HCT116 (cell line): ENCODE results near the gene SLC2A1. TPM values are rescaled to one million over a fixed set of nuclear protein-coding genes. Genes with fewer than 3 reads are reported as not detected.
A peak's percentile ranks its signal among the peaks of the same experiment; 100 is the strongest.

ENCODE experiments used
- ATAC-seq: fragments of 200-7000 bp; cut with Tn5 transposase; 2 replicates; pipeline ENCODE4 v1.9.1; 2020; ENCODE audit warnings: mild to moderate bottlenecking, moderate library complexity
- BruUV-seq: library from RNA; stranded (reverse); fragments of 400-500 nt; replicated peaks from 2 replicates; lab custom pipeline; 2021; lab: Mats Ljungman, UMichigan
- CTCF ChIA-PET: fragments of 300-600 bp; sonication (Branson Sonifier 250); formaldehyde crosslinking; loops from one replicate; lab custom pipeline; 2021; ENCODE audit warnings: antibody characterized with exemption; lab: Charles Lee
- POLR2A ChIA-PET: fragments of 300-600, 350-600 bp; sonication (Branson Sonifier 250); formaldehyde crosslinking; loops from one replicate; lab custom pipeline; 2021; ENCODE audit warnings: antibody characterized with exemption; lab: Charles Lee
- RAD21 ChIA-PET, 2 experiments: fragments of 300-600 bp; sonication (Branson Sonifier 250); formaldehyde crosslinking; loops; one replicate each; lab custom pipeline; 2023; ENCODE audit warnings: low total read pairs in 2 of 2; ENCODE audit not compliant: uncharacterized antibody in 2 of 2, unreplicated experiment in 2 of 2, low non-redundant PET in 1 of 2; lab: Charles Lee
- DNase-seq: peaks from one replicate; pipeline ENCODE4 v3.0.0-alpha.2; 2010; ENCODE audit warnings: low read depth, low spot score
- H2AFZ ChIP-seq: fragments of 200-600 bp; shearing (Covaris generic), sonication (generic); 2 replicates; pipeline ENCODE4 v1.6.1; 2017; ENCODE audit warnings: low read depth, mixed run types, mixed read lengths, antibody characterized with exemption, low read length; ENCODE audit not compliant: poor library complexity, severe bottlenecking
- H3K27ac ChIP-seq: 2 replicates; pipeline ENCODE4 v1.5.1; 2012; ENCODE audit warnings: low read depth, low read length
- H3K27me3 ChIP-seq: fragments of 200-600 bp; sonication (generic); 2 replicates; pipeline ENCODE4 v1.6.1; 2016; ENCODE audit warnings: mixed run types, low read length, mixed read lengths; ENCODE audit not compliant: insufficient read depth
- H3K36me3 ChIP-seq, 2 experiments: fragments of 200-500 bp in 1 of 2; fragments of 200-600 bp in 1 of 2; sonication (Bioruptor generic) in 1 of 2; sonication (generic) in 1 of 2; 2 replicates each; pipeline versions ENCODE4 v1.5.1 to v1.6.1; 2014 to 2016; ENCODE audit warnings: low read length in 2 of 2, inconsistent platforms in 1 of 2, mixed read lengths in 1 of 2, mixed run types in 1 of 2; ENCODE audit not compliant: insufficient read depth in 2 of 2, control insufficient read depth in 1 of 2
- H3K4me1 ChIP-seq, 2 experiments: fragments of 200-600 bp in 1 of 2; sonication (generic) in 1 of 2; 2 replicates each; pipeline versions ENCODE4 v1.5.1 to v1.6.1; 2012 to 2017; ENCODE audit warnings: low read length in 2 of 2, inconsistent platforms in 1 of 2, mild to moderate bottlenecking in 1 of 2, mixed read lengths in 1 of 2, mixed run types in 1 of 2, moderate library complexity in 1 of 2; ENCODE audit not compliant: insufficient read depth in 2 of 2, control insufficient read depth in 1 of 2
- H3K4me2 ChIP-seq: fragments of 200-600 bp; sonication (generic); 2 replicates; pipeline ENCODE4 v1.6.1; 2017; ENCODE audit warnings: mixed run types, low read length, mixed read lengths
- H3K4me3 ChIP-seq, 2 experiments: fragments of 200-600 bp in 1 of 2; sonication (generic) in 1 of 2; replicated peaks in 1 of 2; 2 replicates each; pipeline ENCODE4 v1.5.1; 2011 to 2016; ENCODE audit warnings: low read length in 2 of 2, control low read depth in 1 of 2, low read depth in 1 of 2, mild to moderate bottlenecking in 1 of 2, mixed read lengths in 1 of 2, mixed run types in 1 of 2
- H3K79me2 ChIP-seq: fragments of 200-600 bp; sonication (generic); 2 replicates; pipeline ENCODE4 v1.6.1; 2017; ENCODE audit warnings: mild to moderate bottlenecking, mixed run types, low read length, moderate library complexity, mixed read lengths; ENCODE audit not compliant: insufficient read depth
- H3K9ac ChIP-seq: fragments of 200-600 bp; sonication (generic); 2 replicates; pipeline ENCODE4 v1.6.1; 2016; ENCODE audit warnings: low read length, mixed read lengths
- H3K9me2 ChIP-seq: fragments of 200-600 bp; sonication (generic), shearing (Covaris generic); 2 replicates; pipeline ENCODE4 v1.6.1; 2017; ENCODE audit warnings: mixed run types, mild to moderate bottlenecking, moderate library complexity; ENCODE audit not compliant: insufficient read depth
- H3K9me3 ChIP-seq, 2 experiments: fragments of 200-500 bp in 1 of 2; fragments of 200-600 bp in 1 of 2; sonication (Bioruptor generic) in 1 of 2; sonication (generic) in 1 of 2; 2 replicates each; pipeline ENCODE4 v1.6.1; 2014 to 2017; ENCODE audit warnings: low read length in 2 of 2, mixed read lengths in 2 of 2, inconsistent platforms in 1 of 2, low read depth in 1 of 2, mild to moderate bottlenecking in 1 of 2, mixed run types in 1 of 2, moderate library complexity in 1 of 2; ENCODE audit not compliant: control insufficient read depth in 1 of 2, insufficient read depth in 1 of 2
- H4K20me1 ChIP-seq: fragments of 200-600 bp; sonication (generic), shearing (Covaris generic); 2 replicates; pipeline ENCODE4 v1.6.1; 2017; ENCODE audit warnings: mixed run types, mild to moderate bottlenecking, moderate library complexity; ENCODE audit not compliant: insufficient read depth
- FOSL1 ChIP-seq: IDR thresholded peaks from 2 replicates; pipeline ENCODE4 v1.6.1; 2012; ENCODE audit warnings: low read depth
- POLR2AphosphoS5 ChIP-seq: IDR thresholded peaks from 2 replicates; pipeline ENCODE4 v1.6.1; 2011; ENCODE audit warnings: mild to moderate bottlenecking, low read depth, low read length, moderate library complexity
- REST ChIP-seq: IDR thresholded peaks from 2 replicates; pipeline ENCODE4 v1.6.1; 2012; ENCODE audit warnings: low read depth
- ZBTB33 ChIP-seq: IDR thresholded peaks from 2 replicates; pipeline ENCODE4 v1.6.1; 2011; ENCODE audit warnings: mild to moderate bottlenecking, low read length, moderate library complexity; ENCODE audit not compliant: insufficient replicate concordance; ENCODE audit errors: extremely low read depth
- intact Hi-C: fragments of 100-400 bp; cut with micrococcal nuclease; formaldehyde crosslinking; loops from 2 replicates; pipeline ENCODE4 v1.10.0; 2022
- total RNA-seq: library from RNA; stranded (reverse); gene quantifications from one replicate; pipeline ENCODE4 v1.2.1, GENCODE V29; 2021; ENCODE audit not compliant: unreplicated experiment

SLC2A1 gene
- total RNA-seq, 1 experiment from 2014 or later: 248 TPM

- H3K9me3 ChIP-seq: no peaks in the 10 kb centered on the region
- ChIA-PET CTCF (no interaction called here), RAD21 (no interaction called here), POLR2A (interaction anchor here (1.1 to 1.9 kb wide), 3 partner anchors 8 to 13 kb away, joined by 3 to 5 read pairs (median 4); no protein-coding TSS in a partner anchor)
- TF ChIP-seq REST (no peak), FOSL1 (no peak), ZBTB33 (no peak), POLR2AphosphoS5 (0 out of 2 replicates have a peak, but pooled peaks have one; percentile 8)
- H2AFZ ChIP-seq: no peak overlapping the region
- H3K79me2 ChIP-seq: peaks cover 98% of the 10 kb centered on the region
- peak overlapping the region; percentile 18 for H3K4me2 ChIP-seq
- ATAC-seq: no peak
- no peaks in the 10 kb centered on the region for H3K27me3 ChIP-seq
- no peaks in the 10 kb centered on the region; the same call in 1 of the 2 replicates for H4K20me1 ChIP-seq
- intact Hi-C loops: no loop called here
- DNase-seq: no peak
- BruUV-seq: no TSS peak
- peak overlapping the region; percentile 2; the same call in 1 of the 2 replicates for H3K27ac ChIP-seq
- no peak overlapping the region for H3K4me3 ChIP-seq
- no peaks in the 10 kb centered on the region for H3K9me2 ChIP-seq
- no peak overlapping the region for H3K9ac ChIP-seq
- H3K36me3 ChIP-seq: peaks cover 0 to 21% of the 10 kb centered on the region in 2 experiments; a peak in 2 of 4 replicates
- H3K4me1 ChIP-seq: peaks cover 71 to 98% of the 10 kb centered on the region in 2 experiments
These were observed 9.2 kb downstream of the SLC2A1 start for GRCh38 chr1:42949312-42950115.
